ENCODE data around the gene GLI2. TPM values are rescaled to one million over a fixed set of nuclear protein-coding genes. Genes with fewer than 3 reads are reported as not detected.

Gene GLI2
- total RNA-seq, 2 experiments from 2014 or later = not detected

- Histone ChIP-seq H2AFZ (ENCODE audit: low read length) (no peak overlapping the region), H4K20me1 (ENCODE audit: insufficient read depth, low read length) (no peaks in the 10 kb centered on the region), H3K4me3 (ENCODE audit: low read depth, low read length, poor library complexity, severe bottlenecking) (no peak overlapping the region), H3K79me2 (ENCODE audit: insufficient read depth, low read depth, low read length) (no peaks in the 10 kb centered on the region), H3K4me1 (ENCODE audit: insufficient read depth, low read length, poor library complexity, severe bottlenecking) (no peaks in the 10 kb centered on the region), H3K4me2 (ENCODE audit: low read length) (no peak overlapping the region), H3K36me3 (ENCODE audit: insufficient read depth, low read length) (no peaks in the 10 kb centered on the region), H3K9me2 (ENCODE audit: insufficient read depth, low read length) (no peaks in the 10 kb centered on the region), H3K27ac (ENCODE audit: low read depth, low read length, poor library complexity, severe bottlenecking) (no peak overlapping the region), H3K9me3 (ENCODE audit: low read length) (no peaks in the 10 kb centered on the region)
- ChIA-PET POLR2A (no interaction called here), CTCF (ENCODE audit: unreplicated experiment) (no interaction called here)
- TF ChIP-seq CTCF (conservative IDR thresholded peaks at IDR 0.05; ENCODE audit: low read length) = no peak
- no peak for TF ChIP-seq EZH2phosphoT487 (IDR thresholded peaks at IDR 0.05; ENCODE audit: borderline replicate concordance, low read depth, low read length)
- DNase-seq (ENCODE audit: low spot score) = no peak
- no TSS peak for BruUV-seq (replicated peaks)
- intact Hi-C loops (cut with micrococcal nuclease; ENCODE audit: unreplicated experiment) = no loop called here
Observed at GRCh38 chr2:120763508-120763907, 27.8 kb downstream of the GLI2 start.

DNA sequence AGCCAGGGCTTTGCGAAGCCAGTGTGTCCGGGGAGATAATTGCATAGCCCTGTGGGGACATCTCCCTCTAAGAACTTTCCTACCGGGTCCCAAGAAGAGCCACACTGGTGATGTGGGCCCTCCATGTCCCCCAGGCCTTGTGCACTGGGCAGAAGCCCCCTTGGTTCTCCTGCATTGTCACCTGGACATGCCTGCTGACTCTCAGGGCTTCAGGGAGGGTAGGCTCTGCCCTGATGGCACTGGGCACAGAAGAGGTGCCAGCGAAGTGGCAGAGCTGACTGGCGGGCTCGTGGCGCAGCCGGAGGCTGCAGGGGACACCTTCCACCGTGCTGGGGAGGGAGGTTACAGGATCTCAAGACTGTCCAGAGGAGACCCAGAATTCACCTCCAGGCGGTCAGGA lies 28.3 kb downstream of the GLI2 start:
- intact Hi-C loops (cut with micrococcal nuclease; ENCODE audit: unreplicated experiment) = no loop called here
- Histone ChIP-seq H3K27ac (ENCODE audit: low read depth, low read length, poor library complexity, severe bottlenecking) (no peak overlapping the region), H3K79me2 (ENCODE audit: insufficient read depth, low read depth, low read length) (no peaks in the 10 kb centered on the region), H3K9me3 (ENCODE audit: low read length) (no peaks in the 10 kb centered on the region), H3K4me2 (ENCODE audit: low read length) (no peak overlapping the region), H3K9me2 (ENCODE audit: insufficient read depth, low read length) (no peaks in the 10 kb centered on the region), H4K20me1 (ENCODE audit: insufficient read depth, low read length) (no peaks in the 10 kb centered on the region), H3K36me3 (ENCODE audit: insufficient read depth, low read length) (no peaks in the 10 kb centered on the region), H3K4me1 (ENCODE audit: insufficient read depth, low read length, poor library complexity, severe bottlenecking) (no peaks in the 10 kb centered on the region), H2AFZ (ENCODE audit: low read length) (no peak overlapping the region), H3K4me3 (ENCODE audit: low read depth, low read length, poor library complexity, severe bottlenecking) (no peak overlapping the region)
- ChIA-PET CTCF (ENCODE audit: unreplicated experiment) (no interaction called here), POLR2A (no interaction called here)
- no peak for TF ChIP-seq CTCF (conservative IDR thresholded peaks at IDR 0.05; ENCODE audit: low read length)
- no peak for TF ChIP-seq EZH2phosphoT487 (IDR thresholded peaks at IDR 0.05; ENCODE audit: borderline replicate concordance, low read depth, low read length)
- BruUV-seq (replicated peaks) = no TSS peak
- no peak for DNase-seq (ENCODE audit: low spot score)

- Histone ChIP-seq H3K9me2 (ENCODE audit: insufficient read depth, low read length) (no peaks in the 10 kb centered on the region), H3K4me2 (ENCODE audit: low read length) (no peak overlapping the region), H3K36me3 (ENCODE audit: insufficient read depth, low read length) (no peaks in the 10 kb centered on the region), H3K79me2 (ENCODE audit: insufficient read depth, low read depth, low read length) (no peaks in the 10 kb centered on the region), H3K9me3 (ENCODE audit: low read length) (no peaks in the 10 kb centered on the region), H3K27ac (ENCODE audit: low read depth, low read length, poor library complexity, severe bottlenecking) (no peak overlapping the region), H4K20me1 (ENCODE audit: insufficient read depth, low read length) (no peaks in the 10 kb centered on the region), H3K4me3 (ENCODE audit: low read depth, low read length, poor library complexity, severe bottlenecking) (no peak overlapping the region), H2AFZ (ENCODE audit: low read length) (no peak overlapping the region), H3K4me1 (ENCODE audit: insufficient read depth, low read length, poor library complexity, severe bottlenecking) (no peaks in the 10 kb centered on the region)
- TF ChIP-seq CTCF (conservative IDR thresholded peaks at IDR 0.05; ENCODE audit: low read length) = no peak
- no peak for TF ChIP-seq EZH2phosphoT487 (IDR thresholded peaks at IDR 0.05; ENCODE audit: borderline replicate concordance, low read depth, low read length)
- intact Hi-C loops (cut with micrococcal nuclease; ENCODE audit: unreplicated experiment) = no loop called here
- no TSS peak for BruUV-seq (replicated peaks)
- ChIA-PET POLR2A (interaction anchor here (1.3 kb wide), 1 partner anchor 16 kb away, joined by 4 read pairs; no protein-coding TSS in a partner anchor), CTCF (ENCODE audit: unreplicated experiment) (no interaction called here)
- DNase-seq (ENCODE audit: low spot score) = no peak
Observed at GRCh38 chr2:120764492-120764891, 28.8 kb downstream of the GLI2 start.
